Articular chondrocyte of knee joint (primary cell): ENCODE measurements around the gene SLITRK3. TPM values are rescaled to one million over a fixed set of nuclear protein-coding genes. Genes with fewer than 3 reads are reported as not detected.

Experiments
- total RNA-seq: library from RNA; depleted of rRNA; stranded (reverse); fragments of >200 nt; gene quantifications from 2 replicates; pipeline ENCODE4 v1.2.3, GENCODE V29; 2012

The SLITRK3 gene
- not detected in 2 replicates for total RNA-seq

GRCh38 chr3:165195640-165196576 is at the start of gene SLITRK3:
Gene SLITRK3 (minus strand): TSS chr3:165196384. CDS start chr3:165190830, 5,554 bp downstream.

Other genes with a start within 250 kb of the SLITRK3 start
- gene SI, start 117.9 kb downstream of the SLITRK3 start, total RNA-seq: not detected in 2 replicates